AML-193 (cell line): ENCODE data around the gene PJA1.

ENCODE experiments used
- DNase-seq, 2 experiments: peaks; one replicate each; lab custom pipeline; 2025; lab: John Stamatoyannopoulos, UW

PJA1 gene

GRCh38 chrX:69142788-69143469 is 22.3 kb downstream of the PJA1 start:
- no peak for DNase-seq

DNA sequence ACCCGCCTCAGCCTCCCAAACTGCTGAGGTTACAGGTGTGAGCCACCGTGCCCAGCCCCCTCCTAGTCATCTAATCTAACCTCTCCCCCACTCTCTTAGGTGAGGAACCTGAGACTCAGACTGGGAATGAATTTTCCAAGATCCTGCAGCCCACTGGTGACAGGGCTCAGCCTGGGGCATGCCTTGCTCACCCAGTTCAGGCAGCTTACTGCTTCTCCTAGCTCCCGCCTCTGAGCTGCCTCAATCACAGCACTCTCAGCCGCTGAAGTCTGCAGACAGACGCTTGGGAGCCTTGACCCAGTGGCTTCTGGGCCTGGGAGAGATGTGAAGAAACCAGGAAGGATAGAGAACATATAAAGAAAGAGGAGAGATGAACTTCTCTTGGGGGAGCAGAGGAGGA is 24.4 kb downstream of the PJA1 start:
- no peak for DNase-seq

GRCh38 chrX:69139516-69139915 is 25.7 kb downstream of the PJA1 start:
- no peak for DNase-seq

GRCh38 chrX:69138512-69138911 is 26.7 kb downstream of the PJA1 start:
- no peak for DNase-seq

- no peak for DNase-seq
Measured at GRCh38 chrX:69138118-69138390, 27.2 kb downstream of the PJA1 start.

DNA sequence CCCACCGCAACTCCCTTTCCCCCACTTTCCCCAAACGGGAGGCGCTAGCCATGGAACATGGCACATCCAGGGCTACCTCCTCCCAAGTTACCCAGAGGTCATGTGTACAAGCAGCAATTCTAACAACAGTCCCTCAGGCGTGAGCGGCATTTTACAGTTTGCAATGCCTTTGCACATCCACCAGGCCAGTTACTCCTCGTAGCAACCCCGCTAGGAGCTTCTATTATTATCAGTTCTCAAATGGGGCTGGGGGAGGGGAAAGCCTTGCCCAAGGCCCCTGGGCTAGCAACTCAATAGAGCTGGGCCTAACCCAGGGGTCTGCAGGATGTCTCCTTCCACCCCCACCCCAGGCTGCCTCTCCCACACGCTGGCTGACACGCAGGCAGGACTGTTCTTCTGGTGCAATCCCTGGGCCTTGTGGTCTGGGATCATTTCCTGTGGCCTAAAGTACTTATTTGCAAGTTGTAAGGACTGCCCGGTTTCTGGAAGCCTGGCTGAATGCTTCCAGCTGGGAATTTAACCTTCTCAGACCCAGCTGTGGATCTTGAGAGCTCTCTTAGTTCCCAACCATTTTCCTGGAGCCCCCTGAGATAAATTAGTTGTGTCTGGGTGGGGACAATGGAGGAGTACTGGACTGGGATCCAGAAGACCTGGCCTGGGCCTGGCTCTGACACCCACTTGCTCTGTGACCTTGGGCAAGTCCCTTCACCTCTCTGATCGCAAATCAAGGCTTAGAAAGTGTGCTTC is 27.7 kb downstream of the PJA1 start:
- DNase-seq, result no peak

DNA sequence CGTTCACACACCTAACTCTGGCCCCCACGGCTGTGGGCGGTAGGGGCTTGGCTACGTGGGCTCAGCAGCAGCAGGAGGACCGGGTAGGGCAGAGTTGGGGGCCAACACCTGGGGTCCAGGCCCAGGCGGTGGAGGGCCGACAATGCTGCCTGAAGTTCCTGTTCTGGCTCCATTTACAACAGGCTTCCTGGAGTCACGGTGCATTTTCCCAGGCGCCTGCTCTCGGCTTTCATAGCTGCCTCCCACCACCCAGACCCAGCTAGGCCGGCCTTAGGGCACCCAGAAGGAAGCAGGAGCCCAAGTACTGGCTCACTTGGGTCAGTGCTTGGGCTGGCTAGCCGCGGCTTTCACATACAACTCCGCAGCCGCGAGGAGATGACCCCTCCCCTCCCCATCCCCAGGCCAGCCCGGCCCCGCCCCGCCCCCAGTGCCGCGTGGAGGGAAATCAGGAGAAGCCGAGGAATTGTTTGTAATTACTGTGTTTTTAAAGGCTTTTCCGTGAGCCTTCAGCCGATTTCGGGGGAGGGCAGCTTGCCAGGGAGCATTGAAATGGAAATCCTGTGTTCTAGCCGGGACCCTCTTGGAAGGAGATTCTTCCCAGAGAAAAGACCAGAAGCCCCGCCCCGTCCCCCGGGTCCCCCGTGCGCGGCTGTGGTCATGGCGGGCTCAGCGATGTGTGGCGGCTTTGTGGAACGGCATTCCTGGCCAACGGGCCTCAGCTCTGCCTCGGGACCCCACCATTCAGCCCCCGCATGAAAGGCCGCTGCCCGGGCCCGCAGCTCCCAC is 28.5 kb downstream of the PJA1 start:
- DNase-seq, result no peak

DNA sequence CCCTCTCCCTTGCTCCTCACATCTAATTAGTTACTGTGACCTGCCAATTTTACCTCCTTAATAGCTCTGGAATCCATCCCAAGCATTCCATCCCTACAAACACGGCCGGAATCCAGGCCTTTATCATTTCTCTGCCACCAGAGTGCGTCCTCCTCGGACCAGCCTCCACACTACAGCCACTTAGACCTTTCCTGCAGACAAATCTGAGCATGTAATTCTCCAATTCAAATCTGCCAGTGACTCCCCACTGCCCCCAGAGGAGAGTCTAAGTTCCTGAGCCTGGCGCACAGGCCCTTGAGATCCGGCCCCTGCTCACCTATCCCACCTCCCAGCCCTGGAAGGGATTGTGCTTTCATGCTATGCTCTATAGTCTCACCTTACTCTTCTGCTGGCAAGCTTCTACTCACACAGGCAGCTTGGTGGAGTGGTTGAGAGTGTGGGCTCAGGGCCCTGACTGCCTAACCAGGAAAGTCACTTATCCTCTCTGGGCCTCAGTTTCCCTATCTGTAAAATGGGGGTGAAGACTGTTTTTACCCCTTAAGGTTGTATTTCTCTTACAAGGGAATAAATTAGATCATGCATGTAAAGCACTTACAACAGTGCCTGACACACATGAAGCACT is 31.2 kb downstream of the PJA1 start:
- DNase-seq, result no peak

- DNase-seq, result no peak
Measured at GRCh38 chrX:69131886-69132285, 33.4 kb downstream of the PJA1 start.

DNA sequence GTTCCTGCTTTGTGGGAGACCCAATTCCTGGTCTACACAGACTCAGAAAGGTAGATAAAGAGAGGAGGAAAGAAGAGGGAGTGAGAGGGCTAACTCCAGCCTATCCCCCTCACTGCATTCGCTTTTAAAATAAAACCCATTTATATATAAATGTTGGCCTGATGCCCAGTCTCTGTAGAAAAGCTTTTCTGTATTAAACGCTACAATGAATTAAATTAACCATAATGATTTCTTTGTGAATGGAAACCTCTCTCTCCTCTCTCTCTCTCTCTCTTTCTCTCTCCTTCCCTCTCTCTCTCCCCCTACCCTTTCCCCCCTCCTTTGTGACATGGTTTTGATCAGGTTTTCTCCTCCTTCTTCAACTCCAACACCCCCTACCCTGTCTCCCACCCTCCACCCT is 34.8 kb downstream of the PJA1 start:
- DNase-seq, result no peak

DNA sequence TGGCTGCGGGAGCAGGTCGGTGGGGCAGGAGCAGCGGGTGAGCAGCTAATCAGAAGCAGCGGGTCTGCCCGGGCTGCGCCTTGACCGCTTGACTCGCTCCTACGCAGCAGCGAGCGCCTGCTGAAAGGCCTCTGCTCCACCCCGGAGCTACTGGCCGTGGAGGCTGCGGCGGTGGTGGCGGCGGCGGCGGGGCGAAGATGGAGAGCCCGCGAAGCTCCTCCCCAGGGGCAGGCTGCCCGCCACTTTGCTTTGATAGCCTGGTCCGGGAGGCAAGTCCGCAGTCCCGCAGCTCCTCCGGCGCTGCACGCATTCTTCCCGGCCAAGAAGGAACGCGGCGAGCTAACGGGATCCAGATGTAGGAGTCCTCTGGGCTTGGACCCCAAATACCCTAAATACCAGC is 36.7 kb downstream of the PJA1 start:
- no peak for DNase-seq

DNA sequence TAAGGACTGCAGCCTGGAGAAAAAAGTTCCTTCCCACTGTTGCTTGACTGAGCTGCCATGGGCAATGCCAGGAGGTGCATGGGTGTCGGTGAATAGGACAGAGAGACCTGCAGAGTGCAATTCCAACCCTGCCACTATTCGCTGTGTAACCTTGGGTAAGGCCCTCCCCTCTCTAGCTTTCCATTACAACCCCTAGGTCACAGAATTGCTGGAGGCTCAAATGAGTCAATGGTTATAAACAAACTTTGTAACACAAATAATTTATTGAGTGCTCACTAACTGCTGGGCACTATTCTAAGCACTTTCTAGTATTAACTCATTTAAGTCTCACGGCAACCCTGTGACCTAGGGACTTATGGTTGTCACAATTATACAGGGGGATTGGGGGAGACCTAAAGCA is 37.8 kb downstream of the PJA1 start:
- DNase-seq, result no peak

GRCh38 chrX:69126642-69127041 is 38.6 kb downstream of the PJA1 start:
- DNase-seq, result no peak

- no peak for DNase-seq
Measured at GRCh38 chrX:69125094-69125493, 40.2 kb downstream of the PJA1 start.

GRCh38 chrX:69124108-69124507 is 41.1 kb downstream of the PJA1 start:
- no peak for DNase-seq

DNA sequence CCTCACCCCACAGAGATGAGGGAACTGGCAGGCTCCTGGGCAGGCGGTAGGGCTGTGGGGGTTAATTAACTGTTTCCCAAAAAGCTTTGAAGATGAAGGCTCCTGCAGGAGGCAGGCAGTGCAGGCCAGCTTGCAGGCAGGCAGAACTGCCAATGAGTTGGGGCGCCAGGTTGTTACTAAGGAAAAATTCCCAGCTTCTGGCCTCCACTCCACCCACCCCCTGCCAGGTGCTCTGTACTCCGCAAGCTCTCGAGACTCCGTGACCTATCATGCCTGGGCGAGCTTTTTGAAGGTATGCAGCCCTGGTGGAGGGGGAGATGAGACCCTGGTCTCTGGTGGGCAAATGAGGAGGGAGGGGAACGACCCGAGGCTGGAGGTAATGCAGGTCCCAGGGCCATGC is 41.8 kb downstream of the PJA1 start:
- no peak for DNase-seq

- no peak for DNase-seq
Measured at GRCh38 chrX:69121321-69122000, 43.8 kb downstream of the PJA1 start.

DNA sequence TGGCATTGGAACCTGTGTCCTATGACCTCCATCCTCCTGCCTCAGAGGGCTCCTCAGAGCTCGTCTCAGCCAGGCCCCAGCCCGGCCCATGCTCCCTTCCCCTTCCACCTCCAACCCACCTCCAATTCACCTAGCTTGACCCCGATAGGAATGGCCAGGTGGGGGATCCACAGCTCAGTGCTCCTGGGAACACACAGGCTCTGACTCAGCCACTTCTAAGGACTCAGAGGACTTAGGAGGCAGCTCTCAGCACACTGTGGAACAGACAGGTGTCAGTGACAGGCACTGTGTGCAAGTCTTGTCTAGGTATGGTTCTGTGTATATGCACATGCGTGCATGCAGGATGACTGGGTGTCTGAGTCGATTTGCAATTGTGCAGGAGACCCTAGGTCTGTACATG is 44.8 kb downstream of the PJA1 start:
- no peak for DNase-seq

DNA sequence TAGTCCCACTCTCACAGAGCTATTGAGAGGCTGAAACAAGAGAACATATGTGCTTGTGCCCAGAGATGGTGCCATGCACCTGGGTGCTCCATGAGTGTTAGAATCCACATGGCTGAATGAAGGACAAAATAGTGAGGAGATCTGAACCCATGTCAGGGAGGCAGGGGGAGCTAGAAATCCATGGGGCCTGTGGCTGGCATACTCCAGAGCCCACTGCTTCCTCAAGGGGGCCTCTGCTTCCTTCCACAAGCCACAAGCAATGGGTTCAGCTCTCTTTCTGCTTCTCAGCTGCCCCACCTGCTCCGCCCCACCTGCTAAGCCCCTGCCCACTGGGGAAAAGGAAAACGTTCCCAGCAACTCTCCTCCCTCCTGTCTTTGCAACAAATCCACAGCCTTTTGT is 46.1 kb downstream of the PJA1 start:
- DNase-seq, result no peak

DNA sequence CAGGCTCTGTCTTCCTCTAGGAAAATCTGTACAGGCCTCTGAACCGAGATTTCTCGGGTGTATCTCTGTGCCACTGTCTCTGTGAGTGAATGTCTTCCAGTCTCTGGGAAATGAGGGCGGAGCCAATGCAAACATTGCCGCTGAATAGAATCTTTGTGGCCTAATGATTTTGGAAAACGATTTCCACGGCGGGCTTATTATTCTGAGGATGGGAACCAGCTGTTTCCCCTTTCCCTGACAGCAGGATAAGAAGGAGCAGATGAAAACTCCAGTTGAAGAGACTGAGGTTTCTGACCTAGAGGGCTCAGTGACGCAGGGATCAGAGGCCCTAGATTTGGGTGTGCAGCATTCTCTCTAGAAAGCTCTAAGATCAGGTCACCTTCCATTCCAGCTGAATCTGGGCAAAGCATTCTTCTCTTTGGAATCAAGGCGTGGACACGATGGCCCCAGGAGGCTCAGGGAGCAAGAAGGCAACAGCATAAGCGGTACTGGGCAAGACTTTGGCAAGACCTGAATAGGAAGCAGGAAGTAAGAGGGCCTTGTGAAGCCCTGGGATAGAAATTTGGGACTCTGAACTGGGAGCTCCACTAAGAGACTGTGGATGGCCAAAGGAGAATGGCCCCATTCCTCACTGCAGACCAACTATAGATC is 47.3 kb downstream of the PJA1 start:
- no peak for DNase-seq

- no peak for DNase-seq
Measured at GRCh38 chrX:69116077-69116476, 49.2 kb downstream of the PJA1 start.

- DNase-seq, result no peak
Measured at GRCh38 chrX:69113723-69114122, 51.5 kb downstream of the PJA1 start.
